GM12873 (cell line): ENCODE results near the gene CC2D2B.

ENCODE experiments used
- CTCF ChIP-seq: IDR thresholded peaks from 2 replicates; pipeline ENCODE4 v1.5.1; 2012; ENCODE audit warnings: low read depth, mild to moderate bottlenecking, moderate library complexity, low read length, control low read depth; ENCODE audit not compliant: insufficient read depth; ENCODE audit errors: missing control alignments

CC2D2B gene

GRCh38 chr10:95880704-95881103, 27.1 kb upstream of the CC2D2B start:
- no peak for TF ChIP-seq CTCF

GRCh38 chr10:95881316-95881715, 26.5 kb upstream of the CC2D2B start:
- TF ChIP-seq CTCF, result no peak

DNA sequence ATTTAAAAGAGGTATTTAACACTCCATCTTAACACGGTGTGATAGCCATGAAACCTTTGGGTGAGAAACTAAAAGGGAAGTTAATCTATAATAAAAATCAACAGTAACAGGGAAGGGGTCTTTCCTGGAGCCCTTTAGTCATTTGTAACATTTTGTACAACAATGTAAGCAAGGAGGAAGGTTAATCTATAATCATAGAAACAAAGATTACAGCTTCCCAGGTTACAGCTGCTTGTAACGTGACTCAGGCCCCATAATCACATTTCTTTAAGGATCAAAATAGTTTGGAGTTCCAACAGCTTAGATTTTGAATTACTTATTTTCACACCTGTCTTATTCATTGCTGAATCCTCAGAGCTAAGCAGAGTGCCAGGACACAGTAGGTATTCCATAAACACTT, 17.9 kb upstream of the CC2D2B start:
- no peak for TF ChIP-seq CTCF

DNA sequence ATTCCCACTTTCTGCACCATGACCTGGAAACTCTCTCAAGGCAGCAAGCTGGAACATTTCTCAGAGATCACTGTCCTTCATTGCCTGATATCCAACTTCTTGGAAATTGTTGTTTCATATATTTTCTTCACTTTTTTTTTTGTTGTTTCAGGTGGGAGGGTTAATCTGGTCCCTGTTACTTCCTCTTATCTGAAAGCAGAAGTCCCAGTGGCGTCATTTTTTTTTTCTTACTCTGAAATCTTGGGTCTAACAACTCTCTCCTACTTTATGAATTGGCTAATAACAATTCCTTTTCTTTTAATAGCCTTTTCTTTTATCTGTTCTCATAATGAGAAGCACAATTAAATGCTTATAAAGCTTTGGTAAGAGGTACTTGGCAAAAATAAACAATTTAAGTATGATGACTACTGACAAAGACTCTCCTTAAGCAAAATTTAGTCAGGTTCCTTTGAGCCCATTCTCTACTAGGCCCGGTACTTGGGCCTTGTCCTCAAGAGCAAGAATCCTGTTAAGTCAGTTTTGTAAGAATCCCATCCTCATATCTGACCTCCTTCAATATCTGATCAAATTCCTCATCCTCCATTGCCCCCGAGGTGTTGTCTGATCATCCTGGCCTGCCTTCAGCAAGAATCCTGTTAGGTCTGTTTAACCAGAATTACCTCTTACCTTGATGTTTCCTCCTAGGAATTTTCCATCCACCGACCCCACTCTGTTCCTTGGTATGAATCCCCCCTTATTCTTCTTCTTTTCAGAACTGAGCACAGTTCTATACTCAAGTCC, 11.5 kb upstream of the CC2D2B start:
- no peak for TF ChIP-seq CTCF

DNA sequence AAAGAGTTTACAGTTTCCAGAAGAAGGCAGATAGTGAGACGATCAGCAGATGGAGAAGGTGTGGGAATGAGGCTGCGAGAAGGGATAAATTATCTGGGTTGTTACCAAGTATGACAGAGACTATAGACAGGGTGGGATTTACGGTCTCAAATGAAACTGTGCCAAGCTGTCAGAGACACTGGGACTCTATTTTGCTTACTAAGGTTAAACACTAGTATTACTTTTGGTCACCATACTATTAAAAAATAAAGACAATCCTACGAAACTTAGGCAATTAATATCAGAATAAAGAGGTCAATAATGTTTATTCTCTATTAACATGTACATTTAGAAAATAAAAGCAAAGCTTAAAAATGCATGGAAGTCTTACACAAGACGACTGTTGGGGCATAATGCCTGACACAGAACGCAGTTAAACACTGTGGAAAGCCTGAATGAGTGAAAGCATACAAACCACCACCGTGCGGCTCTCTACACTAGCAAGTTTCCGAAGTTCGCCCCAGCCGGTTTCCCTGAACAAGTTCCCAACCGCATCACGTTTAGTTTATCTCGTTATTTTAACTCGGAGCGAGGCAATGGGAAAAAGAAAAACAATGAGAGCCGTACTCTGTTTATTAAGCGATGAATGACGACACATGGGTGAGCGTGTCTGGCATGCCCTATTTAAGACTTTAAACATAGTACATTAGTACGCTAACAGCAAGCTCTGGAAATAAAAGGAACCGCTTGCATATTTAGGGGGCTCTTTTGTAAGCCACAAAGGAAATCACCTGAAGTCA, 909 bp upstream of the CC2D2B start:
- peak; percentile 51 for TF ChIP-seq CTCF

- no peak for TF ChIP-seq CTCF
These were observed 675 bp downstream of the CC2D2B start for GRCh38 chr10:95908450-95908849.

- no peak for TF ChIP-seq CTCF
These were observed 1.8 kb downstream of the CC2D2B start for GRCh38 chr10:95909561-95909960.
